HepG2 (cell line): ENCODE results near the gene PPP2R5B. TPM values are rescaled to one million over a fixed set of nuclear protein-coding genes. Genes with fewer than 3 reads are reported as not detected.

Experiments
- ASH2L ChIP-seq: fragments of 300-600, 200-600 bp; sonication (generic); IDR thresholded peaks from 2 replicates; pipeline ENCODE4 v1.7.0; 2017; ENCODE audit warnings: low read depth, mild to moderate bottlenecking, moderate library complexity, mixed read lengths, low read length; ENCODE audit not compliant: insufficient read length
- MED13 ChIP-seq: sonication (generic); formaldehyde crosslinking; IDR thresholded peaks from 2 replicates; pipeline ENCODE4 v1.5.0; 2020; ENCODE audit warnings: missing genetic modification reagents
- NR2F1 ChIP-seq, 2 experiments: fragments of 450-650 bp in 1 of 2; formaldehyde crosslinking in 1 of 2; IDR thresholded peaks; 2 replicates each; pipeline versions ENCODE4 v1.5.0 to v1.6.1; 2016 to 2020; ENCODE audit warnings: mild to moderate bottlenecking in 1 of 2, missing compliant biosample characterization in 1 of 2, missing genetic modification reagents in 1 of 2, moderate library complexity in 1 of 2
- RCOR2 ChIP-seq: IDR thresholded peaks from 2 replicates; pipeline ENCODE4 v1.6.1; 2016; ENCODE audit warnings: missing biosample characterization, missing genetic modification reagents
- ZFP37 ChIP-seq: sonication (generic); formaldehyde crosslinking; IDR thresholded peaks from 2 replicates; pipeline ENCODE4 v1.4.0; 2020; ENCODE audit warnings: missing genetic modification reagents, borderline replicate concordance
- ZNF224 ChIP-seq: sonication (generic); formaldehyde crosslinking; IDR thresholded peaks from 2 replicates; pipeline ENCODE4 v1.5.0; 2020; ENCODE audit warnings: mild to moderate bottlenecking, missing genetic modification reagents
- ZNF33B ChIP-seq: sonication (generic); formaldehyde crosslinking; IDR thresholded peaks from 2 replicates; pipeline ENCODE4 v1.5.1; 2020; ENCODE audit warnings: mild to moderate bottlenecking, missing genetic modification reagents
- ZNF569 ChIP-seq: sonication (generic); formaldehyde crosslinking; IDR thresholded peaks from 2 replicates; pipeline ENCODE4 v1.5.0; 2020; ENCODE audit warnings: mild to moderate bottlenecking, missing genetic modification reagents, moderate library complexity, borderline replicate concordance
- ZNF572 ChIP-seq: sonication (generic); formaldehyde crosslinking; IDR thresholded peaks from 2 replicates; pipeline ENCODE4 v1.5.1; 2020; ENCODE audit warnings: mild to moderate bottlenecking, missing genetic modification reagents
- ZNF605 ChIP-seq: sonication (generic); formaldehyde crosslinking; IDR thresholded peaks from 2 replicates; pipeline ENCODE4 v1.8.0; 2022; ENCODE audit warnings: mild to moderate bottlenecking, missing genetic modification reagents
- ZNF616 ChIP-seq: sonication (generic); formaldehyde crosslinking; IDR thresholded peaks from 2 replicates; pipeline ENCODE4 v1.5.0; 2020; ENCODE audit warnings: low read depth, mild to moderate bottlenecking, missing genetic modification reagents
- ZNF772 ChIP-seq: sonication (generic); formaldehyde crosslinking; IDR thresholded peaks from 2 replicates; pipeline ENCODE4 v1.5.0; 2020; ENCODE audit warnings: mild to moderate bottlenecking, missing genetic modification reagents
- polyA plus RNA-seq, 8 experiments: library from polyadenylated mRNA; depleted of rRNA in 3 of 8; stranded (reverse) in 7 of 8; unstranded in 1 of 8; fragments of >200 nt; fragmentation: Illumina TruSeq in 4 of 8; extraction: Trizol in 4 of 8; gene quantifications; 2 replicates each; pipeline versions ENCODE4 v1.2.1 to v1.2.3, GENCODE V29; 2011 to 2016; ENCODE audit warnings: low read depth in 4 of 8, missing spikeins in 1 of 8, mixed read lengths in 1 of 8; ENCODE audit not compliant: insufficient read depth in 1 of 8
- total RNA-seq, 5 experiments: library from RNA; depleted of rRNA; stranded (reverse); fragments of >200 nt; fragmentation: Illumina TruSeq; extraction: Trizol; gene quantifications; 2 replicates each; pipeline ENCODE4 v1.2.3, GENCODE V29; 2016; ENCODE audit warnings: low read depth in 1 of 5
- TF ChIP-seq, protein P1 (sequence below): sonication (generic); formaldehyde crosslinking; IDR thresholded peaks from 2 replicates; pipeline ENCODE4 v1.4.0; 2020; ENCODE audit warnings: mild to moderate bottlenecking, missing genetic modification reagents, borderline replicate concordance
- TF ChIP-seq, protein P2 (sequence below): sonication (generic); formaldehyde crosslinking; IDR thresholded peaks from 2 replicates; pipeline ENCODE4 v1.4.0; 2020; ENCODE audit warnings: missing genetic modification reagents
- TF ChIP-seq, protein P3 (sequence below): sonication (generic); formaldehyde crosslinking; IDR thresholded peaks from 2 replicates; pipeline ENCODE4 v1.5.0; 2020; ENCODE audit warnings: mild to moderate bottlenecking, missing genetic modification reagents
- TF ChIP-seq, protein P4 (sequence below): IDR thresholded peaks from 2 replicates; pipeline ENCODE4 v1.6.1; 2016

The PPP2R5B gene
- total and polyA plus RNA-seq, 2 of the 13 experiments (the other 11 are each of a cell fraction or from before 2014, with no cell fraction given) = 2.3 to 8.3 TPM

DNA sequence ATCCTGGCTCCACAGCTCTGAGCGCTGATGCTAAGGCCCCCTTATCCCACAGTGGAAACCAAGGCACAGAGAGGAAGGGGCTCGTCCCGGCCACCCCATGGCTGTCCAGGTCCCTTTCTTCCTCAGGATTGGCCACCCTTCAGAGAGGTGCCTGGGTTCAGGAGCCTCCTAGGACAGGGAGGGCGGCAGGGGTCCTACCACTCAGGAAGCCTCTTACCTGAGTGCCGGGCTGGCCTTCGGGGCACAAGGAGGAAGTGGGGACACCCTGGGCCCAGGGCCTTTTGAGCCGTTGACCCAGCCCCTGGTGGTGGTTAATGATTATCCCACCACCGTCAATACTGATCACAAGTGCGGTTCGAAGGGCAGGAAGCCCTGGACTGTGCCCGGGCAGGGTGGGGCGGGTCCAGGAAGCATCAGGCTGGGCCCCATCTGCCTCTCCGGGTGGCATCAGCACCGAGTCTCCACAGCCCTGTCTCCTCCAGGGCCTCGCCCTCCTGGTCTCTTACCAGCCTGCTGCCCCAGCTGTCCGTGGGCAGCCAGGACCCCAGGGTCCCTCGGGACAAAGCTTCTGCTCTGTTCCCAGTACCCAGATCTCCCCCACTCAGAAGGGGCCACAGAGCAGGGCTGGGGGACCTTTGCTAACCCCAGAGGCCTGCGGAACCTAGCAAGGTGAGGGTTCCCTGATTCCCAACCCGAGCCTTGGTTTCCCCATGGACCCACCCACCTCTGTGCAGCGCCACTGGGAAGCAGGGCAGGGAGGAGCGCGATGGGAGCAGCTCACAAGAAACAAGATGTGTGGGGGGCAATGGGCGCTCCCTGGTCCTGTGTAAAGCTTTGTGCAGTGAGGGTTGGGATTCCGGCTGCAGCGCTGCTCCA, 31.1 kb upstream of the PPP2R5B start (continued):
- TF ChIP-seq, protein P1, sequence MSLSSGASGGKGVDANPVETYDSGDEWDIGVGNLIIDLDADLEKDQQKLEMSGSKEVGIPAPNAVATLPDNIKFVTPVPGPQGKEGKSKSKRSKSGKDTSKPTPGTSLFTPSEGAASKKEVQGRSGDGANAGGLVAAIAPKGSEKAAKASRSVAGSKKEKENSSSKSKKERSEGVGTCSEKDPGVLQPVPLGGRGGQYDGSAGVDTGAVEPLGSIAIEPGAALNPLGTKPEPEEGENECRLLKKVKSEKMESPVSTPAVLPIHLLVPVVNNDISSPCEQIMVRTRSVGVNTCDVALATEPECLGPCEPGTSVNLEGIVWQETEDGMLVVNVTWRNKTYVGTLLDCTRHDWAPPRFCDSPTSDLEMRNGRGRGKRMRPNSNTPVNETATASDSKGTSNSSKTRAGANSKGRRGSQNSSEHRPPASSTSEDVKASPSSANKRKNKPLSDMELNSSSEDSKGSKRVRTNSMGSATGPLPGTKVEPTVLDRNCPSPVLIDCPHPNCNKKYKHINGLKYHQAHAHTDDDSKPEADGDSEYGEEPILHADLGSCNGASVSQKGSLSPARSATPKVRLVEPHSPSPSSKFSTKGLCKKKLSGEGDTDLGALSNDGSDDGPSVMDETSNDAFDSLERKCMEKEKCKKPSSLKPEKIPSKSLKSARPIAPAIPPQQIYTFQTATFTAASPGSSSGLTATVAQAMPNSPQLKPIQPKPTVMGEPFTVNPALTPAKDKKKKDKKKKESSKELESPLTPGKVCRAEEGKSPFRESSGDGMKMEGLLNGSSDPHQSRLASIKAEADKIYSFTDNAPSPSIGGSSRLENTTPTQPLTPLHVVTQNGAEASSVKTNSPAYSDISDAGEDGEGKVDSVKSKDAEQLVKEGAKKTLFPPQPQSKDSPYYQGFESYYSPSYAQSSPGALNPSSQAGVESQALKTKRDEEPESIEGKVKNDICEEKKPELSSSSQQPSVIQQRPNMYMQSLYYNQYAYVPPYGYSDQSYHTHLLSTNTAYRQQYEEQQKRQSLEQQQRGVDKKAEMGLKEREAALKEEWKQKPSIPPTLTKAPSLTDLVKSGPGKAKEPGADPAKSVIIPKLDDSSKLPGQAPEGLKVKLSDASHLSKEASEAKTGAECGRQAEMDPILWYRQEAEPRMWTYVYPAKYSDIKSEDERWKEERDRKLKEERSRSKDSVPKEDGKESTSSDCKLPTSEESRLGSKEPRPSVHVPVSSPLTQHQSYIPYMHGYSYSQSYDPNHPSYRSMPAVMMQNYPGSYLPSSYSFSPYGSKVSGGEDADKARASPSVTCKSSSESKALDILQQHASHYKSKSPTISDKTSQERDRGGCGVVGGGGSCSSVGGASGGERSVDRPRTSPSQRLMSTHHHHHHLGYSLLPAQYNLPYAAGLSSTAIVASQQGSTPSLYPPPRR = peak; percentile 81
- TF ChIP-seq ZNF33B (CRISPR knock-in tag) = 0 out of 2 replicates have a peak, but pooled peaks have one; percentile 33
- TF ChIP-seq, protein P2, sequence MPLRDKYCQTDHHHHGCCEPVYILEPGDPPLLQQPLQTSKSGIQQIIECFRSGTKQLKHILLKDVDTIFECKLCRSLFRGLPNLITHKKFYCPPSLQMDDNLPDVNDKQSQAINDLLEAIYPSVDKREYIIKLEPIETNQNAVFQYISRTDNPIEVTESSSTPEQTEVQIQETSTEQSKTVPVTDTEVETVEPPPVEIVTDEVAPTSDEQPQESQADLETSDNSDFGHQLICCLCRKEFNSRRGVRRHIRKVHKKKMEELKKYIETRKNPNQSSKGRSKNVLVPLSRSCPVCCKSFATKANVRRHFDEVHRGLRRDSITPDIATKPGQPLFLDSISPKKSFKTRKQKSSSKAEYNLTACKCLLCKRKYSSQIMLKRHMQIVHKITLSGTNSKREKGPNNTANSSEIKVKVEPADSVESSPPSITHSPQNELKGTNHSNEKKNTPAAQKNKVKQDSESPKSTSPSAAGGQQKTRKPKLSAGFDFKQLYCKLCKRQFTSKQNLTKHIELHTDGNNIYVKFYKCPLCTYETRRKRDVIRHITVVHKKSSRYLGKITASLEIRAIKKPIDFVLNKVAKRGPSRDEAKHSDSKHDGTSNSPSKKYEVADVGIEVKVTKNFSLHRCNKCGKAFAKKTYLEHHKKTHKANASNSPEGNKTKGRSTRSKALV (CRISPR knock-in tag) = peak; percentile 65; the same call in 1 of the 2 replicates
- peak; percentile 27; the same call in 1 of the 2 replicates for TF ChIP-seq ZNF772 (CRISPR knock-in tag)
- peak; percentile 31; the same call in 1 of the 2 replicates for TF ChIP-seq MED13 (CRISPR knock-in tag)
- TF ChIP-seq ZNF569 = no peak
- TF ChIP-seq, protein P3, sequence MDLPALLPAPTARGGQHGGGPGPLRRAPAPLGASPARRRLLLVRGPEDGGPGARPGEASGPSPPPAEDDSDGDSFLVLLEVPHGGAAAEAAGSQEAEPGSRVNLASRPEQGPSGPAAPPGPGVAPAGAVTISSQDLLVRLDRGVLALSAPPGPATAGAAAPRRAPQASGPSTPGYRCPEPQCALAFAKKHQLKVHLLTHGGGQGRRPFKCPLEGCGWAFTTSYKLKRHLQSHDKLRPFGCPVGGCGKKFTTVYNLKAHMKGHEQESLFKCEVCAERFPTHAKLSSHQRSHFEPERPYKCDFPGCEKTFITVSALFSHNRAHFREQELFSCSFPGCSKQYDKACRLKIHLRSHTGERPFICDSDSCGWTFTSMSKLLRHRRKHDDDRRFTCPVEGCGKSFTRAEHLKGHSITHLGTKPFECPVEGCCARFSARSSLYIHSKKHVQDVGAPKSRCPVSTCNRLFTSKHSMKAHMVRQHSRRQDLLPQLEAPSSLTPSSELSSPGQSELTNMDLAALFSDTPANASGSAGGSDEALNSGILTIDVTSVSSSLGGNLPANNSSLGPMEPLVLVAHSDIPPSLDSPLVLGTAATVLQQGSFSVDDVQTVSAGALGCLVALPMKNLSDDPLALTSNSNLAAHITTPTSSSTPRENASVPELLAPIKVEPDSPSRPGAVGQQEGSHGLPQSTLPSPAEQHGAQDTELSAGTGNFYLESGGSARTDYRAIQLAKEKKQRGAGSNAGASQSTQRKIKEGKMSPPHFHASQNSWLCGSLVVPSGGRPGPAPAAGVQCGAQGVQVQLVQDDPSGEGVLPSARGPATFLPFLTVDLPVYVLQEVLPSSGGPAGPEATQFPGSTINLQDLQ (CRISPR knock-in tag) = 0 out of 2 replicates have a peak, but pooled peaks have one; percentile 61
- peak in 1 of 2 experiments; percentile 61; a peak in 1 of 4 replicates for TF ChIP-seq NR2F1 (CRISPR knock-in tag; IDR thresholded peaks at IDR 0.05)
- TF ChIP-seq ASH2L = no peak
- TF ChIP-seq ZNF572 (CRISPR knock-in tag) = peak; percentile 70; the same call in 1 of the 2 replicates
- peak; percentile 49; the same call in 1 of the 2 replicates for TF ChIP-seq ZNF605 (CRISPR knock-in tag)
- TF ChIP-seq RCOR2 (CRISPR knock-in tag) = peak; percentile 66; the same call in 1 of the 2 replicates
- TF ChIP-seq, protein P4, sequence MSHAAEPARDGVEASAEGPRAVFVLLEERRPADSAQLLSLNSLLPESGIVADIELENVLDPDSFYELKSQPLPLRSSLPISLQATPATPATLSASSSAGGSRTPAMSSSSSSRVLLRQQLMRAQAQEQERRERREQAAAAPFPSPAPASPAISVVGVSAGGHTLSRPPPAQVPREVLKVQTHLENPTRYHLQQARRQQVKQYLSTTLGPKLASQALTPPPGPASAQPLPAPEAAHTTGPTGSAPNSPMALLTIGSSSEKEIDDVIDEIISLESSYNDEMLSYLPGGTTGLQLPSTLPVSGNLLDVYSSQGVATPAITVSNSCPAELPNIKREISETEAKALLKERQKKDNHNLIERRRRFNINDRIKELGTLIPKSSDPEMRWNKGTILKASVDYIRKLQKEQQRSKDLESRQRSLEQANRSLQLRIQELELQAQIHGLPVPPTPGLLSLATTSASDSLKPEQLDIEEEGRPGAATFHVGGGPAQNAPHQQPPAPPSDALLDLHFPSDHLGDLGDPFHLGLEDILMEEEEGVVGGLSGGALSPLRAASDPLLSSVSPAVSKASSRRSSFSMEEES (CRISPR knock-in tag) = peak; percentile 93
- 0 out of 2 replicates have a peak, but pooled peaks have one; percentile 18 for TF ChIP-seq ZNF224 (CRISPR knock-in tag)
- TF ChIP-seq ZFP37 = peak; percentile 55; the same call in 1 of the 2 replicates
- TF ChIP-seq ZNF616 = peak; percentile 62; the same call in 1 of the 2 replicates
